GM04504 (cell line): ENCODE data around the gene TMSB4X.

Source experiments
- DNase-seq: peaks from one replicate; pipeline ENCODE4 v3.0.0-alpha.2; 2012; ENCODE audit warnings: low read depth

TMSB4X gene

DNA sequence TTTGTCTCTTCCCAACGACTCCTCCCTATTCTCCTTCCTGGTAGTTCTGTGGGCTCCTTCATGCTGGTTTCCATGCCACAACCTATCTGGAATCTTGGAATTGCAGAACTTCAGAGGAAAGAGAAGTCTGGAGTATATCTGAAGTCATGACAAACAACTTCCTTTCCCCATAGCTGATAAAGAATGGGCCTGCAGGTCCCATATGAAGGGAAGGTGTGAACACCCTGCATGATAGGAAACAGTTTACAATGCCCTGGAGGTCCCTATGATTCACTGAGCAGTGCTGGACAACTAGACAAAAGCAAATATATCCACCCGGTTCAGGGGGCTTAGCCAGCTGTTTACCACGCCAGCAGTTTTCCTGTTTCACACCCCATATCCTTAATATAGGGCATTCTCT, 50.1 kb downstream of the TMSB4X start:
- no peak for DNase-seq
